ENCODE results near the gene RBP3. TPM values are rescaled to one million over a fixed set of nuclear protein-coding genes. Genes with fewer than 3 reads are reported as not detected.

RBP3 gene
- total and polyA plus RNA-seq, 12 donors: 0.11 TPM; not detected in 11

DNA sequence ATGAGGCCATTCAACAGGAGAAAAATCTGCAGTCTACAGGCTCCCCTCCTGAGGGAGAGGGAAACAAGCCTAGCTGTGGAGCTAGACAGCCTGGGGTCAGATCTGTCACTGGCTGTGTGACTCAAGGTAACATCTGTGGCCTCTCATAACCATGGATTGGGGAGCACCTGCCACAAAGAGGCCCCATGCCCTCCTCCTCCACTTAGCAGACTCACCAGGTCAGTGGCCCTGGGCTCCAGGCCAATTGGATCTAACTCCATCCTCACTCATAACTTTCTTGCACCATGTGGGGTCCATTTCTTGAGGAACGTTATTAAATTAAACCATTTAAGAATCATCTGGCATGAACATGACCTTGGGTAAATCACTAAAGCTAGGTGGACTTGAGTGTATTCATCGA is 46.3 kb upstream of the RBP3 start:
- intact Hi-C loops (cut with DNase I): no loop called here
- WGBS, 4 donors: 37 to 67% (median 54%) methylated on average over 2 of the region's 2 CpGs
- Histone ChIP-seq H3K27ac (no peak overlapping the region), H3K27me3 (peaks cover 15% of the 10 kb centered on the region), H3K4me1 (replicated peaks in 1 of 2) (peaks cover 3 to 9% of the 10 kb centered on the region in 2 donors), H3K9me3 (replicated peaks in 1 of 3) (no peaks in the 10 kb centered on the region), H3K36me3 (replicated peaks in 1 of 2) (no peaks in the 10 kb centered on the region), H3K4me3 (no peak overlapping the region)
- no peak for DNase-seq
- TF ChIP-seq POLR2A (IDR thresholded peaks at IDR 0.05): no peak
- TF ChIP-seq, protein P1, sequence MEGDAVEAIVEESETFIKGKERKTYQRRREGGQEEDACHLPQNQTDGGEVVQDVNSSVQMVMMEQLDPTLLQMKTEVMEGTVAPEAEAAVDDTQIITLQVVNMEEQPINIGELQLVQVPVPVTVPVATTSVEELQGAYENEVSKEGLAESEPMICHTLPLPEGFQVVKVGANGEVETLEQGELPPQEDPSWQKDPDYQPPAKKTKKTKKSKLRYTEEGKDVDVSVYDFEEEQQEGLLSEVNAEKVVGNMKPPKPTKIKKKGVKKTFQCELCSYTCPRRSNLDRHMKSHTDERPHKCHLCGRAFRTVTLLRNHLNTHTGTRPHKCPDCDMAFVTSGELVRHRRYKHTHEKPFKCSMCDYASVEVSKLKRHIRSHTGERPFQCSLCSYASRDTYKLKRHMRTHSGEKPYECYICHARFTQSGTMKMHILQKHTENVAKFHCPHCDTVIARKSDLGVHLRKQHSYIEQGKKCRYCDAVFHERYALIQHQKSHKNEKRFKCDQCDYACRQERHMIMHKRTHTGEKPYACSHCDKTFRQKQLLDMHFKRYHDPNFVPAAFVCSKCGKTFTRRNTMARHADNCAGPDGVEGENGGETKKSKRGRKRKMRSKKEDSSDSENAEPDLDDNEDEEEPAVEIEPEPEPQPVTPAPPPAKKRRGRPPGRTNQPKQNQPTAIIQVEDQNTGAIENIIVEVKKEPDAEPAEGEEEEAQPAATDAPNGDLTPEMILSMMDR (IDR thresholded peaks at IDR 0.05): no peak

DNA sequence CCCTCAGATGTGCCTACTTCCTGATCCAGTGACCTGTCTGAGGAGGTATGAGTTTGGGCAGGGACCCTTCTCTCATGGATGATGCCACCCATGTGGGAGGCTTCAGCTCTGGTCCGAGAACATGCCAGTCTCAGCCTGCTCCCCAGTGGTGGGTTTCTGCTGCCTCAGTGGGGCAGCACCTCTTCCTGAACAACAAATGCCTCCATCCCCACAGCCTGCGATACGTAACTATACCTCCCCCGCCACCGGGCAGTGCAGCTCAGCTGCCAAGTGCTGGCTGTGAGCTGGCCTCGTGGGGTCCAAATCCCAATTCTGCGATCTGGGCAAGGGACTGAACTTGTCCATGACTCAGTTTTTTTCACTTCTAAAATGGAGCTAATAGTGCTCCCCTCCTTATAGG is 45.1 kb upstream of the RBP3 start:
- no peaks in the 10 kb centered on the region for H3K36me3 ChIP-seq (replicated peaks in 1 of 2)
- peaks cover 15% of the 10 kb centered on the region for H3K27me3 ChIP-seq
- no peak overlapping the region for H3K27ac ChIP-seq
- TF ChIP-seq, protein P1 (IDR thresholded peaks at IDR 0.05): no peak
- TF ChIP-seq POLR2A (IDR thresholded peaks at IDR 0.05): no peak
- 92 to 96% (median 94%) methylated on average over 7 of the region's 7 CpGs for WGBS, 4 donors
- intact Hi-C loops (cut with DNase I): no loop called here
- no peak for DNase-seq
- peaks cover 3 to 9% of the 10 kb centered on the region in 2 donors for H3K4me1 ChIP-seq (replicated peaks in 1 of 2)
- H3K4me3 ChIP-seq: no peak overlapping the region
- H3K9me3 ChIP-seq (replicated peaks in 1 of 3): no peaks in the 10 kb centered on the region

DNA sequence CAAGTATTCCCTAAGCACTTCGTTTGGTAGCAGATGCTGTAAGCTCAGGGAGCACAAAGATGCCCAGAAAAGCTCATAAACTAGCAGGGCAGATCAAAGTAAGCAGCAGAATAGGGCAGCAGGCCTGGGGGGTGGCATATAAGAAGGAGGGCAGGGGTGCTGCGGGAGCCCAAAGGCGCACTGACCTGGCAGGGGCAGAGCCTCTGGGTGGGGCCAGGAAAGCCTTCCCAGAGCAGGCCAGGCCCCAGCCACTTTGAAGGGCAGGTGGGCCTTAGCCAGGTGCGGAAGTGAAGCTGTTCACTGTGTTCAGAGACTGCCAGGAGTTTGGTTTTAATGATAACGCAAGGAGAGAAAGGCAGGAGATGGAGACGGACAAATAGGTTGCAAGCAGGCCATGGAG is 44.3 kb upstream of the RBP3 start:
- no peak for DNase-seq
- TF ChIP-seq, protein P1 (IDR thresholded peaks at IDR 0.05): no peak
- TF ChIP-seq POLR2A (IDR thresholded peaks at IDR 0.05): no peak
- Histone ChIP-seq H3K36me3 (replicated peaks in 1 of 2) (no peaks in the 10 kb centered on the region), H3K27me3 (peaks cover 15% of the 10 kb centered on the region), H3K4me3 (no peak overlapping the region), H3K27ac (no peak overlapping the region), H3K9me3 (replicated peaks in 1 of 3) (no peaks in the 10 kb centered on the region), H3K4me1 (replicated peaks in 1 of 2) (peaks cover 3 to 9% of the 10 kb centered on the region in 2 donors)
- WGBS, 4 donors: 91 to 94% (median 92%) methylated on average over 6 of the region's 6 CpGs
- intact Hi-C loops (cut with DNase I): no loop called here

DNA sequence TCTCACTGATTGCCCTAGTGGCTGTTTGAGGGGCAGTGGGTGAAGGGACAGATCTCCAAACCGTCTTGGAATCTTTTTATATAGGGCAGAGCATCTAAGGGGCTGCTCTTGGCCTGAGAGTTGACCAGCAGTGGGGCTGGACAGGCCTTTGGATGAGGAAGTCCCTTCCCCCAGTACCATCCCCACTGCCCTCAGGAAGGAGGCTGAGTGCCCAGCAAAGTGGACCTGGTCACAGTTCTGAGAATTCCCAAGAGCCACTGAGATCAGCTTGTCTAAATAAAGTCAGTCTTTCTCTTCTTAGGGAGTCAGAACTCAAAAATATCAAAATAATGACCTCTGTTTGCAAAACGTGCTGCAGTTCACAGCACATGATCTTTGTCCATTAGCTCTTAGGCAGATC is 42.6 kb upstream of the RBP3 start:
- Histone ChIP-seq H3K27me3 (peaks cover 7% of the 10 kb centered on the region), H3K27ac (no peak overlapping the region), H3K9me3 (replicated peaks in 1 of 3) (no peaks in the 10 kb centered on the region), H3K4me1 (replicated peaks in 1 of 2) (peaks cover 1 to 3% of the 10 kb centered on the region in 2 donors), H3K36me3 (replicated peaks in 1 of 2) (no peaks in the 10 kb centered on the region), H3K4me3 (no peak overlapping the region)
- WGBS, 4 donors: 38 to 49% (median 45%) methylated on average over 2 of the region's 2 CpGs
- TF ChIP-seq, protein P1 (IDR thresholded peaks at IDR 0.05): no peak
- TF ChIP-seq POLR2A (IDR thresholded peaks at IDR 0.05): no peak
- intact Hi-C loops (cut with DNase I): loop anchor here in 1 of 2 donors (5.0 kb wide), 1 partner anchor 278 kb away; no protein-coding TSS in a partner anchor
- DNase-seq: no peak

All from adrenal gland (tissue), 12 donors.